Measurements from ENCODE around the gene PVRIG.
"Not testable (repeated sequence)": the region's sequence is repeated elsewhere in the genome, so short reads cannot be mapped to it uniquely, and the experiment has no call there.

DNA sequence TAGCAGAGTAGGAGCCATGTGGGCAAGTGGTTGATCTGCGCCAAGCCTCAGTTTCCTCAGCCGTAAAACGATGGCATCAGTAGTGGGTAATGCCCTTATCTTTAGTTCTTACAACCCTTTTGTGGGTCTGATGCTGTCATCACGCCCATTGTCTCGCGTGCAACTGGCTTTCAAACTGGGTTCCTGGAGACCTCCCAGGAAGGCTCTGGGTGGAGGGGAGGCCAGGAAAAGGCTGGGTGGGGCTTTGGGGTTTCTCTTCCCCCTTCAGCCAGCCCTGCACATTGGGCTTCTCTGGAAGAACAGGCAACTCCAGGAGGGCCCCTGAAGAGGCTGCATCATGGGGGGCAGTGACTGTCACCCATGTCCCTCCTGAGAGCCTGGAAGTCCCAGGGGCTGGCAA is 5.1 kb downstream of the PVRIG start:
- TF ChIP-seq POLR2AphosphoS5 (IDR thresholded peaks at IDR 0.05) = not testable (repeated sequence)
- TF ChIP-seq, protein P1, sequence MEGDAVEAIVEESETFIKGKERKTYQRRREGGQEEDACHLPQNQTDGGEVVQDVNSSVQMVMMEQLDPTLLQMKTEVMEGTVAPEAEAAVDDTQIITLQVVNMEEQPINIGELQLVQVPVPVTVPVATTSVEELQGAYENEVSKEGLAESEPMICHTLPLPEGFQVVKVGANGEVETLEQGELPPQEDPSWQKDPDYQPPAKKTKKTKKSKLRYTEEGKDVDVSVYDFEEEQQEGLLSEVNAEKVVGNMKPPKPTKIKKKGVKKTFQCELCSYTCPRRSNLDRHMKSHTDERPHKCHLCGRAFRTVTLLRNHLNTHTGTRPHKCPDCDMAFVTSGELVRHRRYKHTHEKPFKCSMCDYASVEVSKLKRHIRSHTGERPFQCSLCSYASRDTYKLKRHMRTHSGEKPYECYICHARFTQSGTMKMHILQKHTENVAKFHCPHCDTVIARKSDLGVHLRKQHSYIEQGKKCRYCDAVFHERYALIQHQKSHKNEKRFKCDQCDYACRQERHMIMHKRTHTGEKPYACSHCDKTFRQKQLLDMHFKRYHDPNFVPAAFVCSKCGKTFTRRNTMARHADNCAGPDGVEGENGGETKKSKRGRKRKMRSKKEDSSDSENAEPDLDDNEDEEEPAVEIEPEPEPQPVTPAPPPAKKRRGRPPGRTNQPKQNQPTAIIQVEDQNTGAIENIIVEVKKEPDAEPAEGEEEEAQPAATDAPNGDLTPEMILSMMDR (IDR thresholded peaks at IDR 0.05) = not testable (repeated sequence)

Measured in prostate gland (tissue), 2 donors.